Osteoblast (primary cell): ENCODE results near the gene MYO5B. TPM values are rescaled to one million over a fixed set of nuclear protein-coding genes. Genes with fewer than 3 reads are reported as not detected.
"Not testable (repeated sequence)": the region's sequence is repeated elsewhere in the genome, so short reads cannot be mapped to it uniquely, and the experiment has no call there.

Experiments used
- DNase-seq: peaks from one replicate; pipeline ENCODE4 v3.0.0; 2011; ENCODE audit warnings: low spot score, mixed read lengths; ENCODE audit not compliant: insufficient read length; ENCODE audit errors: missing footprints
- H2AFZ ChIP-seq: 2 replicates; pipeline ENCODE4 v1.6.0; 2011; ENCODE audit warnings: mild to moderate bottlenecking, low read length
- H3K27ac ChIP-seq: 2 replicates; pipeline ENCODE4 v1.5.1; 2011; ENCODE audit warnings: mild to moderate bottlenecking, low read depth, low read length, moderate library complexity
- H3K27me3 ChIP-seq: 2 replicates; pipeline ENCODE4 v1.6.0; 2012; ENCODE audit warnings: mild to moderate bottlenecking, control low read depth, inconsistent platforms, low read length, moderate library complexity; ENCODE audit not compliant: insufficient read depth
- H3K36me3 ChIP-seq: 2 replicates; pipeline ENCODE4 v1.5.1; 2011; ENCODE audit warnings: mild to moderate bottlenecking, low read length, control low read depth, moderate library complexity; ENCODE audit not compliant: insufficient read depth
- H3K4me1 ChIP-seq: 2 replicates; pipeline ENCODE4 v1.5.1; 2011; ENCODE audit warnings: mild to moderate bottlenecking, low read length, control low read depth, moderate library complexity; ENCODE audit not compliant: insufficient read depth
- H3K4me2 ChIP-seq: 2 replicates; pipeline ENCODE4 v1.6.0; 2011; ENCODE audit warnings: mild to moderate bottlenecking, low read length; ENCODE audit not compliant: insufficient read depth
- H3K4me3 ChIP-seq: fragments of 200-600 bp; sonication (generic); 3 replicates; pipeline ENCODE4 v1.5.1; 2012; ENCODE audit warnings: mild to moderate bottlenecking, low read length, inconsistent platforms; ENCODE audit not compliant: insufficient read depth
- H3K79me2 ChIP-seq: 2 replicates; pipeline ENCODE4 v1.6.0; 2012; ENCODE audit warnings: mild to moderate bottlenecking, low read length, control low read depth, inconsistent platforms; ENCODE audit not compliant: insufficient read depth
- H3K9me3 ChIP-seq: 2 replicates; pipeline ENCODE4 v1.5.1; 2011; ENCODE audit warnings: low read depth, low read length, control low read depth
- H4K20me1 ChIP-seq: 2 replicates; pipeline ENCODE4 v1.6.0; 2012; ENCODE audit warnings: mild to moderate bottlenecking, low read length, control low read depth; ENCODE audit not compliant: insufficient read depth
- total RNA-seq: library from RNA; depleted of rRNA; stranded (reverse); fragments of >200 nt; gene quantifications from 2 replicates; pipeline ENCODE4 v1.2.3, GENCODE V29; 2012
- TF ChIP-seq, protein P1 (sequence below): IDR thresholded peaks from 2 replicates; pipeline ENCODE4 v1.5.1; 2011; ENCODE audit warnings: mild to moderate bottlenecking, low read depth, low read length, moderate library complexity; ENCODE audit errors: extremely low read depth

Gene MYO5B
- total RNA-seq, 1 donor = 0.36 TPM

DNA sequence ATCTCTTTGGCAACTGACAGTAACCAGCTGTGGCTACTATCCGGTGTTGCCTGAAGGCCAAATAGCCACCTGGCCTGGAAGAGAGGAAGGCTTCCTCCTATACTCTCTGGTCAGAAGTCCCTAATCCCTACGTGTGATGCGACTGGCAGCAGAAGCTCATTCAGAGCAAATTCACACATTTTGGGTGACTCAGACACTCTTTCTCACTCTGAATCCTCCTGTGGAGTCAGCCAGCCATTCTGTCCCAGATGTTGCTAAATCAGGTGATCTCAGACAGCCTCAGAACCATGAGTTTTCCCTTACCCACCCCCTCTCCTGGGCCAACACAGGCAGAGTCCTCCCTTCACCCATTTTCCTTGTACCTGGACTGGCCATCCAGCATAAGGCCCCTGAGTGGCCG is 36.7 kb upstream of the MYO5B start:
- TF ChIP-seq, protein P1, sequence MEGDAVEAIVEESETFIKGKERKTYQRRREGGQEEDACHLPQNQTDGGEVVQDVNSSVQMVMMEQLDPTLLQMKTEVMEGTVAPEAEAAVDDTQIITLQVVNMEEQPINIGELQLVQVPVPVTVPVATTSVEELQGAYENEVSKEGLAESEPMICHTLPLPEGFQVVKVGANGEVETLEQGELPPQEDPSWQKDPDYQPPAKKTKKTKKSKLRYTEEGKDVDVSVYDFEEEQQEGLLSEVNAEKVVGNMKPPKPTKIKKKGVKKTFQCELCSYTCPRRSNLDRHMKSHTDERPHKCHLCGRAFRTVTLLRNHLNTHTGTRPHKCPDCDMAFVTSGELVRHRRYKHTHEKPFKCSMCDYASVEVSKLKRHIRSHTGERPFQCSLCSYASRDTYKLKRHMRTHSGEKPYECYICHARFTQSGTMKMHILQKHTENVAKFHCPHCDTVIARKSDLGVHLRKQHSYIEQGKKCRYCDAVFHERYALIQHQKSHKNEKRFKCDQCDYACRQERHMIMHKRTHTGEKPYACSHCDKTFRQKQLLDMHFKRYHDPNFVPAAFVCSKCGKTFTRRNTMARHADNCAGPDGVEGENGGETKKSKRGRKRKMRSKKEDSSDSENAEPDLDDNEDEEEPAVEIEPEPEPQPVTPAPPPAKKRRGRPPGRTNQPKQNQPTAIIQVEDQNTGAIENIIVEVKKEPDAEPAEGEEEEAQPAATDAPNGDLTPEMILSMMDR = no peak
- no peak overlapping the region for H3K4me3 ChIP-seq
- no peaks in the 10 kb centered on the region for H3K9me3 ChIP-seq
- DNase-seq = no peak
- H3K27ac ChIP-seq = no peak overlapping the region
- H3K36me3 ChIP-seq = no peaks in the 10 kb centered on the region
- no peaks in the 10 kb centered on the region for H3K4me1 ChIP-seq
- H3K4me2 ChIP-seq = no peak overlapping the region
- no peaks in the 10 kb centered on the region for H3K27me3 ChIP-seq
- no peaks in the 10 kb centered on the region for H3K79me2 ChIP-seq
- H4K20me1 ChIP-seq = no peaks in the 10 kb centered on the region
- H2AFZ ChIP-seq = no peak overlapping the region

DNA sequence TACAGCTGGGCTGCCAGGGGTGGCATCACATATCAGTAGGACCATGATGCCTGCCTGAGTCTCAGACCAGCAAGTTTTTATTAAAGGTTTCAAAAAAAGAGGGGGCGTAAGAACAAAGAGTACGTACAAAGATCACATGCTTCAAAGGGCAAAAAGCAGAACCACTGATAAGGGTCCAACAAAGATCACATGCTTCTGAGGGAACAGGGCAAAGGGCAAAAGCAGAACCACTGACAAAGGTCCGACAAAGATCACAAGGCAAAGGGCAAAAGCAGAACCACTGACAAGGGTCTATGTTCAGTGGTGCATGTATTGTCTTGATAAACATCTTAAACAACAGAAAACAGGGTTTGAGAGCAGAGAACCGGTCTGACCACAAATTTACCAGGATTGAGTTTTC is 25.3 kb upstream of the MYO5B start:
- not testable (repeated sequence) for H3K4me3 ChIP-seq, DNase-seq, H3K4me2 ChIP-seq, H2AFZ ChIP-seq, H3K79me2 ChIP-seq, H3K36me3 ChIP-seq, H3K4me1 ChIP-seq, H3K27me3 ChIP-seq, H4K20me1 ChIP-seq, H3K27ac ChIP-seq, H3K9me3 ChIP-seq

DNA sequence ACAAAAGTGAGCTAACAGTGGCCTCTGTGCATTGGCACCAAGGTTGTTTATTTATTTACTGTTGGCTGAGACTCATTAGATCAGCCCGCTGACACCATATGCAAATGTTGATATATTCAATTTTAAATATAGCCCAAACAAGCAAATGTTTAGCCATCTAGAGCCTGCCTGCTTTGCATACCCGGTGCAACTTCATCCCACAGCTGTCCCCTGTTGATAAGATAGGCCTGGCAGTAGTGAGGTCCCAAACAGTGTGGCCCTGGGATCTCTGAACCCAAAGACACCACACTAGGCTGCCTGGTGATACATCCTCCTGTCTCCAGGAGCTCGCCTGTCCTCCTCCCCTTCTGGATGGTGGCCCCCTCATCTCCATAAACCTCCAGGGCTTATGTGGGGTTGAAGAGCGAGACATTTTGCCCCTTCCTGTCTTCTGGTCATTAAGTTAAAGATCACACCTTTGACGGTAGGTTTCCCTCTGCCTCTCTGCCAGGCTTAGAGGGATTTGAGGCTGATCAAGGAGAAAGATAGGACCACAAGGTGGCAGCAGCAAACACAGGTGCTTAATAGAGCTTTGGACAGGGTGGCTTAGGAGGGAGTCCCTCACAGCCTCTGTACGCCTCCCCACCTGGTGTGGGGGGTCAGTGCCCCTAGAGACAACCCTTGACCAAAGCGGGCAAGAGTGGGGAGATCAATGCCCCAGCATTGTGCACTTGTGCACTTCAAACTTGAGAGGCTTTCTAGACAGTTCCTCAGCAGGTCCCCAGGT is 23.7 kb upstream of the MYO5B start:
- Histone ChIP-seq H3K27me3 (no peaks in the 10 kb centered on the region), H3K36me3 (no peaks in the 10 kb centered on the region), H4K20me1 (no peaks in the 10 kb centered on the region), H2AFZ (no peak overlapping the region), H3K4me3 (no peak overlapping the region), H3K27ac (no peak overlapping the region), H3K4me2 (no peak overlapping the region), H3K79me2 (no peaks in the 10 kb centered on the region), H3K9me3 (no peaks in the 10 kb centered on the region), H3K4me1 (no peaks in the 10 kb centered on the region)
- TF ChIP-seq, protein P1 = peak; percentile 40
- no peak for DNase-seq

DNA sequence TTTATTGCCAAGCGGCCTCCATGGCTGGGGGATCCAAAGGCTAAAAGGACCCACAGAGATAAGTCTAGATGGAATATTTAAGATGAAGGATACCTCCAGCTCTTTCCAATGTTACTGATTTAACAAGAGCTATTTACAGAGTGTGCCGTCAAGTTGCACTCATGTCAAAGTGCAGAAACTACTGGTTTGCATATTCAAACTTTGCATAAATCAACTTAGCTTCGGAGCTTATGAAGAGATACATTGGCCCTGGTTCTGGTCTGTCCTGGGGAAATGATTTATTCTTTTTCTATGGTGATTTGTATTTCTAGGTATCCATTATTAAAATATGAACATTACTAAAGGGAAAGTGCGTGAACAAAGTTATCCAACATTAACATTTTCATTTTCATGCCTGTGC is 14.4 kb upstream of the MYO5B start:
- peaks cover 2% of the 10 kb centered on the region for H3K27me3 ChIP-seq
- H3K27ac ChIP-seq = no peak overlapping the region
- H4K20me1 ChIP-seq = no peaks in the 10 kb centered on the region
- H3K4me3 ChIP-seq = no peak overlapping the region
- H3K36me3 ChIP-seq = no peaks in the 10 kb centered on the region
- TF ChIP-seq, protein P1 = no peak
- DNase-seq = no peak
- H3K79me2 ChIP-seq = no peaks in the 10 kb centered on the region
- no peaks in the 10 kb centered on the region for H3K4me1 ChIP-seq
- no peaks in the 10 kb centered on the region for H3K9me3 ChIP-seq
- no peak overlapping the region for H3K4me2 ChIP-seq
- H2AFZ ChIP-seq = no peak overlapping the region
